CD4-positive, alpha-beta memory T cell (primary cell): ENCODE measurements around the gene CACFD1. TPM values are rescaled to one million over a fixed set of nuclear protein-coding genes. Genes with fewer than 3 reads are reported as not detected.

Source experiments
- CTCF ChIA-PET: fragments of 350-600 bp; sonication (Branson Sonifier 250); formaldehyde crosslinking; loops from one replicate; lab custom pipeline; 2021; ENCODE audit warnings: inconsistent platforms; ENCODE audit not compliant: partially characterized antibody; lab: Charles Lee
- POLR2A ChIA-PET: fragments of 350-600 bp; sonication (Branson Sonifier 250); formaldehyde crosslinking; loops from one replicate; lab custom pipeline; 2021; ENCODE audit not compliant: partially characterized antibody; lab: Charles Lee
- DNase-seq, 5 donors: peaks; one replicate each; pipeline versions ENCODE4 v3.0.0 to v3.0.0-alpha.2; 2020 to 2022; ENCODE audit warnings: mixed read lengths in 1 of 5
- H3K27ac ChIP-seq: one replicate; pipeline ENCODE4 v1.7.0; 2013; ENCODE audit warnings: low read depth, low read length
- H3K27me3 ChIP-seq: 2 replicates; pipeline ENCODE4 v1.7.0; 2013; ENCODE audit warnings: mild to moderate bottlenecking, low read length, moderate library complexity; ENCODE audit not compliant: insufficient read depth
- H3K36me3 ChIP-seq: 2 replicates; pipeline ENCODE4 v1.7.0; 2013; ENCODE audit warnings: mild to moderate bottlenecking, low read length, moderate library complexity; ENCODE audit not compliant: insufficient read depth
- H3K4me1 ChIP-seq: 2 replicates; pipeline ENCODE4 v1.7.0; 2013; ENCODE audit warnings: mild to moderate bottlenecking, low read length, moderate library complexity; ENCODE audit not compliant: insufficient read depth
- H3K4me3 ChIP-seq, 2 donors: one replicate each; pipeline ENCODE4 v1.7.0; 2013; ENCODE audit warnings: low read length in 2 of 2, mild to moderate bottlenecking in 1 of 2
- H3K9me3 ChIP-seq, 2 donors: one replicate each; pipeline ENCODE4 v1.7.0; 2013; ENCODE audit warnings: low read length in 2 of 2, control low read depth in 1 of 2; ENCODE audit not compliant: control insufficient read depth in 1 of 2
- H3K27ac Mint-ChIP-seq, 7 donors: one replicate each; pipeline ENCODE4 v1.8.0; 2020 to 2021; ENCODE audit warnings: mixed read lengths in 7 of 7, mild to moderate bottlenecking in 6 of 7, inconsistent platforms in 3 of 7, moderate library complexity in 3 of 7
- H3K27me3 Mint-ChIP-seq, 2 donors: one replicate each; pipeline ENCODE4 v1.8.0; 2020 to 2021; ENCODE audit warnings: mixed read lengths in 2 of 2
- H3K36me3 Mint-ChIP-seq, 2 donors: one replicate each; pipeline ENCODE4 v1.8.0; 2020 to 2021; ENCODE audit warnings: mixed read lengths in 2 of 2, inconsistent platforms in 1 of 2, mild to moderate bottlenecking in 1 of 2
- H3K4me1 Mint-ChIP-seq, 4 donors: one replicate each; pipeline ENCODE4 v1.8.0; 2020 to 2021; ENCODE audit warnings: mixed read lengths in 4 of 4, mild to moderate bottlenecking in 1 of 4
- H3K4me3 Mint-ChIP-seq, 8 donors: one replicate each; pipeline ENCODE4 v1.8.0; 2020 to 2021; ENCODE audit warnings: mixed read lengths in 8 of 8, mild to moderate bottlenecking in 7 of 8, moderate library complexity in 6 of 8, inconsistent platforms in 3 of 8
- H3K9me3 Mint-ChIP-seq, 8 donors: one replicate each; pipeline ENCODE4 v1.8.0; 2020 to 2021; ENCODE audit warnings: mixed read lengths in 8 of 8, mild to moderate bottlenecking in 5 of 8, inconsistent platforms in 3 of 8, moderate library complexity in 1 of 8
- intact Hi-C: fragments of 100-400 bp; cut with micrococcal nuclease; formaldehyde crosslinking; loops from one replicate; pipeline ENCODE4 v1.15.1; 2023
- polyA plus RNA-seq, 2 donors: library from polyadenylated mRNA; unstranded; fragments of 300-500 nt; fragmentation: Illumina TruSeq; gene quantifications; one replicate each; pipeline ENCODE4 v1.2.3, GENCODE V29; 2021
- total RNA-seq, 2 experiments: library from RNA; stranded (reverse); gene quantifications; one replicate each; pipeline ENCODE4 v1.2.3, GENCODE V29; 2021

The CACFD1 gene
- total and polyA plus RNA-seq, 4 experiments from 2014 or later, result 2.5 to 3.4 (median 2.8) TPM

- no peaks in the 10 kb centered on the region for H3K9me3 ChIP-seq
- peak overlapping the region in 1 of 2 donors; percentile 19 for H3K4me3 ChIP-seq
- H3K4me3 Mint-ChIP-seq, result peak overlapping the region; percentile 77 to 90 (median 82)
- peak overlapping the region; percentile 39 to 82 (median 74) for H3K27ac Mint-ChIP-seq
- intact Hi-C loops, result no loop called here
- H3K27me3 Mint-ChIP-seq, result peaks cover 0 to 3% of the 10 kb centered on the region in 2 donors
- CTCF ChIA-PET, result no interaction called here
- no peaks in the 10 kb centered on the region for H3K9me3 Mint-ChIP-seq
- H3K36me3 ChIP-seq, result no peaks in the 10 kb centered on the region
- H3K4me1 Mint-ChIP-seq, result peaks cover 6 to 13% (median 9%) of the 10 kb centered on the region in 4 donors
- H3K27ac ChIP-seq, result no peak overlapping the region
- H3K36me3 Mint-ChIP-seq, result no peaks in the 10 kb centered on the region
- DNase-seq, result peak in 4 of 5 donors; percentile 9 to 18 (median 14)
- no peaks in the 10 kb centered on the region for H3K27me3 ChIP-seq
- peaks cover 20% of the 10 kb centered on the region for H3K4me1 ChIP-seq
- POLR2A ChIA-PET, result interaction anchor here (1.2 kb wide), 1 partner anchor 479 kb away, joined by 3 read pairs; the partner anchor contains the start of gene GTF3C5
Observed at GRCh38 chr9:133509179-133510083, 49.7 kb downstream of the CACFD1 start.

GRCh38 chr9:133510926-133511505, 51.2 kb downstream of the CACFD1 start:
- Mint-ChIP-seq H3K9me3 (no peaks in the 10 kb centered on the region), H3K36me3 (no peaks in the 10 kb centered on the region), H3K4me3 (no peak overlapping the region), H3K4me1 (peaks cover 6 to 13% (median 9%) of the 10 kb centered on the region in 4 donors), H3K27me3 (peaks cover 2% of the 10 kb centered on the region in 2 donors), H3K27ac (no peak overlapping the region)
- ChIA-PET POLR2A (no interaction called here), CTCF (no interaction called here)
- intact Hi-C loops, result no loop called here
- Histone ChIP-seq H3K9me3 (no peaks in the 10 kb centered on the region), H3K4me1 (peaks cover 20% of the 10 kb centered on the region), H3K36me3 (no peaks in the 10 kb centered on the region), H3K27me3 (no peaks in the 10 kb centered on the region), H3K27ac (no peak overlapping the region), H3K4me3 (no peak overlapping the region)
- DNase-seq, result no peak

- H3K4me1 Mint-ChIP-seq, result peaks cover 6 to 13% (median 9%) of the 10 kb centered on the region in 4 donors
- no peak overlapping the region for H3K4me3 Mint-ChIP-seq
- H3K27ac ChIP-seq, result no peak overlapping the region
- H3K27ac Mint-ChIP-seq, result no peak overlapping the region
- H3K27me3 ChIP-seq, result no peaks in the 10 kb centered on the region
- CTCF ChIA-PET, result no interaction called here
- H3K9me3 ChIP-seq, result no peaks in the 10 kb centered on the region
- intact Hi-C loops, result no loop called here
- no peaks in the 10 kb centered on the region for H3K9me3 Mint-ChIP-seq
- no peaks in the 10 kb centered on the region for H3K36me3 Mint-ChIP-seq
- POLR2A ChIA-PET, result no interaction called here
- peaks cover 20% of the 10 kb centered on the region for H3K4me1 ChIP-seq
- DNase-seq, result no peak
- no peaks in the 10 kb centered on the region for H3K36me3 ChIP-seq
- peaks cover 2% of the 10 kb centered on the region in 2 donors for H3K27me3 Mint-ChIP-seq
- no peak overlapping the region for H3K4me3 ChIP-seq
Observed at GRCh38 chr9:133511607-133512006, 51.8 kb downstream of the CACFD1 start.

GRCh38 chr9:133512253-133513213, 52.8 kb downstream of the CACFD1 start:
- no peaks in the 10 kb centered on the region for H3K9me3 ChIP-seq
- no peak overlapping the region for H3K4me3 Mint-ChIP-seq
- peaks cover 6 to 13% (median 9%) of the 10 kb centered on the region in 4 donors for H3K4me1 Mint-ChIP-seq
- ChIA-PET POLR2A (no interaction called here), CTCF (no interaction called here)
- H3K9me3 Mint-ChIP-seq, result no peaks in the 10 kb centered on the region
- no peak overlapping the region for H3K4me3 ChIP-seq
- no peak overlapping the region for H3K27ac Mint-ChIP-seq
- DNase-seq, result no peak
- H3K4me1 ChIP-seq, result peaks cover 20% of the 10 kb centered on the region
- H3K27me3 Mint-ChIP-seq, result peaks cover 0 to 2% of the 10 kb centered on the region in 2 donors
- no peaks in the 10 kb centered on the region for H3K36me3 ChIP-seq
- H3K27me3 ChIP-seq, result no peaks in the 10 kb centered on the region
- intact Hi-C loops, result no loop called here
- H3K27ac ChIP-seq, result no peak overlapping the region
- no peaks in the 10 kb centered on the region for H3K36me3 Mint-ChIP-seq

GRCh38 chr9:133513214-133514100, 53.7 kb downstream of the CACFD1 start:
- intact Hi-C loops, result no loop called here
- Mint-ChIP-seq H3K27ac (no peak overlapping the region), H3K4me3 (no peak overlapping the region), H3K27me3 (peaks cover under 1 to 2% of the 10 kb centered on the region in 2 donors), H3K4me1 (peaks cover 5 to 13% (median 7%) of the 10 kb centered on the region in 4 donors), H3K9me3 (no peaks in the 10 kb centered on the region), H3K36me3 (no peaks in the 10 kb centered on the region)
- Histone ChIP-seq H3K4me1 (peaks cover 17% of the 10 kb centered on the region), H3K4me3 (no peak overlapping the region), H3K27ac (no peak overlapping the region), H3K9me3 (no peaks in the 10 kb centered on the region), H3K27me3 (no peaks in the 10 kb centered on the region), H3K36me3 (no peaks in the 10 kb centered on the region)
- no peak for DNase-seq
- ChIA-PET CTCF (no interaction called here), POLR2A (no interaction called here)

- H3K36me3 ChIP-seq, result no peaks in the 10 kb centered on the region
- intact Hi-C loops, result no loop called here
- Mint-ChIP-seq H3K4me3 (no peak overlapping the region), H3K27ac (no peak overlapping the region), H3K36me3 (no peaks in the 10 kb centered on the region), H3K9me3 (no peaks in the 10 kb centered on the region), H3K27me3 (peaks cover 2% of the 10 kb centered on the region in 2 donors), H3K4me1 (peaks cover under 1 to 2% (median 1%) of the 10 kb centered on the region in 4 donors)
- ChIA-PET POLR2A (no interaction called here), CTCF (no interaction called here)
- no peaks in the 10 kb centered on the region for H3K9me3 ChIP-seq
- no peak overlapping the region for H3K4me3 ChIP-seq
- DNase-seq, result no peak
- no peaks in the 10 kb centered on the region for H3K27me3 ChIP-seq
- H3K27ac ChIP-seq, result no peak overlapping the region
- peaks cover 5% of the 10 kb centered on the region for H3K4me1 ChIP-seq
Observed at GRCh38 chr9:133514460-133515239, 54.9 kb downstream of the CACFD1 start.
